Tibial nerve (tissue), 4 donors: ENCODE results near the gene TLR2.

ENCODE experiments used
- EP300 ChIP-seq, 2 donors: sonication (generic); formaldehyde crosslinking; IDR thresholded peaks; one replicate each; pipeline ENCODE4 v1.6.1; 2017; ENCODE audit warnings: antibody characterized with exemption in 2 of 2, mild to moderate bottlenecking in 1 of 2
- POLR2A ChIP-seq, 2 donors: fragments of 450-650 bp; IDR thresholded peaks; one replicate each; pipeline ENCODE4 v1.6.1; 2017; ENCODE audit warnings: antibody characterized with exemption in 2 of 2, mild to moderate bottlenecking in 2 of 2, moderate library complexity in 2 of 2
- TF ChIP-seq, protein P1 (sequence below), 5 experiments: fragments of 200-600 bp in 3 of 5; fragments of 450-650 bp in 2 of 5; sonication (generic) in 3 of 5; IDR thresholded peaks; one replicate each; pipeline ENCODE4 v1.5.1; 2016 to 2019; ENCODE audit warnings: antibody characterized with exemption in 5 of 5, mild to moderate bottlenecking in 3 of 5, moderate library complexity in 2 of 5

GRCh38 chr4:153731239-153731638 lies 47.2 kb downstream of the TLR2 start:
- TF ChIP-seq, protein P1, sequence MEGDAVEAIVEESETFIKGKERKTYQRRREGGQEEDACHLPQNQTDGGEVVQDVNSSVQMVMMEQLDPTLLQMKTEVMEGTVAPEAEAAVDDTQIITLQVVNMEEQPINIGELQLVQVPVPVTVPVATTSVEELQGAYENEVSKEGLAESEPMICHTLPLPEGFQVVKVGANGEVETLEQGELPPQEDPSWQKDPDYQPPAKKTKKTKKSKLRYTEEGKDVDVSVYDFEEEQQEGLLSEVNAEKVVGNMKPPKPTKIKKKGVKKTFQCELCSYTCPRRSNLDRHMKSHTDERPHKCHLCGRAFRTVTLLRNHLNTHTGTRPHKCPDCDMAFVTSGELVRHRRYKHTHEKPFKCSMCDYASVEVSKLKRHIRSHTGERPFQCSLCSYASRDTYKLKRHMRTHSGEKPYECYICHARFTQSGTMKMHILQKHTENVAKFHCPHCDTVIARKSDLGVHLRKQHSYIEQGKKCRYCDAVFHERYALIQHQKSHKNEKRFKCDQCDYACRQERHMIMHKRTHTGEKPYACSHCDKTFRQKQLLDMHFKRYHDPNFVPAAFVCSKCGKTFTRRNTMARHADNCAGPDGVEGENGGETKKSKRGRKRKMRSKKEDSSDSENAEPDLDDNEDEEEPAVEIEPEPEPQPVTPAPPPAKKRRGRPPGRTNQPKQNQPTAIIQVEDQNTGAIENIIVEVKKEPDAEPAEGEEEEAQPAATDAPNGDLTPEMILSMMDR (IDR thresholded peaks at IDR 0.05), result no peak
- TF ChIP-seq POLR2A (IDR thresholded peaks at IDR 0.05) (no peak), EP300 (IDR thresholded peaks at IDR 0.05) (no peak)
